Neuronal stem cell (in vitro differentiated cells): Measurements from ENCODE around the gene LPA.

Experiments used
- DNase-seq: peaks from one replicate; pipeline ENCODE4 v3.0.0-alpha.2; 2013; ENCODE audit warnings: low spot score
- H2AFZ ChIP-seq: one replicate; pipeline ENCODE4 v1.6.1; 2013; ENCODE audit warnings: mild to moderate bottlenecking, low read length, inconsistent platforms
- H2AK5ac ChIP-seq: 2 replicates; pipeline ENCODE4 v1.6.1; 2013; ENCODE audit warnings: low read depth, mild to moderate bottlenecking, inconsistent platforms, low read length, moderate library complexity, mixed read lengths
- H2BK120ac ChIP-seq: 2 replicates; pipeline ENCODE4 v1.6.1; 2013; ENCODE audit warnings: low read depth, mild to moderate bottlenecking, inconsistent platforms, low read length, moderate library complexity, mixed read lengths
- H2BK12ac ChIP-seq: one replicate; pipeline ENCODE4 v1.6.1; 2013; ENCODE audit warnings: low read length, inconsistent platforms
- H2BK15ac ChIP-seq: 2 replicates; pipeline ENCODE4 v1.6.1; 2013; ENCODE audit warnings: mild to moderate bottlenecking, low read length, inconsistent platforms, mixed read lengths
- H2BK5ac ChIP-seq: one replicate; pipeline ENCODE4 v1.6.1; 2013; ENCODE audit warnings: inconsistent platforms, mild to moderate bottlenecking, low read length, moderate library complexity
- H3K14ac ChIP-seq: one replicate; pipeline ENCODE4 v1.6.1; 2013; ENCODE audit warnings: low read length, inconsistent platforms
- H3K18ac ChIP-seq: 2 replicates; pipeline ENCODE4 v1.6.1; 2013; ENCODE audit warnings: low read length, inconsistent platforms
- H3K23ac ChIP-seq: 2 replicates; pipeline ENCODE4 v1.6.1; 2013; ENCODE audit warnings: low read depth, mild to moderate bottlenecking, mixed read lengths, low read length, inconsistent platforms; ENCODE audit not compliant: poor library complexity
- H3K27ac ChIP-seq: replicated peaks from 3 replicates; pipeline ENCODE4 v1.5.1; 2013; ENCODE audit warnings: low read length, inconsistent platforms
- H3K27me3 ChIP-seq, 3 experiments: 2 replicates each; pipeline ENCODE4 v1.6.1; 2013; ENCODE audit warnings: low read length in 3 of 3, mild to moderate bottlenecking in 2 of 3, inconsistent platforms in 1 of 3, low read depth in 1 of 3, mixed read lengths in 1 of 3, moderate library complexity in 1 of 3; ENCODE audit not compliant: control insufficient read depth in 3 of 3, insufficient read depth in 3 of 3
- H3K36me3 ChIP-seq, 2 donors: replicated peaks in 1 of 2; 2 replicates each; pipeline ENCODE4 v1.6.1; 2013; ENCODE audit warnings: low read length in 2 of 2; ENCODE audit not compliant: control insufficient read depth in 2 of 2, insufficient read depth in 2 of 2
- H3K4ac ChIP-seq: 2 replicates; pipeline ENCODE4 v1.6.1; 2013; ENCODE audit warnings: inconsistent platforms, mild to moderate bottlenecking, low read length, moderate library complexity
- H3K4me1 ChIP-seq, 2 donors: 1 replicate in 1 of 2; 2 replicates in 1 of 2; pipeline ENCODE4 v1.6.1; 2013; ENCODE audit warnings: low read length in 2 of 2, low read depth in 1 of 2; ENCODE audit not compliant: control insufficient read depth in 2 of 2, insufficient read depth in 1 of 2
- H3K4me2 ChIP-seq: one replicate; pipeline ENCODE4 v1.6.1; 2013; ENCODE audit warnings: mild to moderate bottlenecking, low read length, inconsistent platforms; ENCODE audit not compliant: insufficient read depth, poor library complexity, severe bottlenecking
- H3K4me3 ChIP-seq, 2 donors: 2 replicates each; pipeline ENCODE4 v1.5.1; 2013; ENCODE audit warnings: low read length in 2 of 2, mild to moderate bottlenecking in 2 of 2, inconsistent platforms in 1 of 2, moderate library complexity in 1 of 2
- H3K79me1 ChIP-seq: one replicate; pipeline ENCODE4 v1.6.1; 2013; ENCODE audit warnings: low read depth, mild to moderate bottlenecking, inconsistent platforms, low read length, moderate library complexity
- H3K9ac ChIP-seq: one replicate; pipeline ENCODE4 v1.6.1; 2013; ENCODE audit warnings: mild to moderate bottlenecking, low read depth, low read length, inconsistent platforms; ENCODE audit not compliant: poor library complexity
- H3K9me3 ChIP-seq, 2 donors: replicated peaks in 1 of 2; 2 replicates each; pipeline versions ENCODE3 to v1.6.1; 2013; ENCODE audit warnings: low read length in 2 of 2, mild to moderate bottlenecking in 2 of 2, inconsistent platforms in 1 of 2, low read depth in 1 of 2, mixed read lengths in 1 of 2, moderate library complexity in 1 of 2; ENCODE audit not compliant: control insufficient read depth in 2 of 2, insufficient read depth in 1 of 2
- H4K8ac ChIP-seq: one replicate; pipeline ENCODE4 v1.6.1; 2013; ENCODE audit warnings: low read depth, mild to moderate bottlenecking, inconsistent platforms, low read length, moderate library complexity
- H4K91ac ChIP-seq: one replicate; pipeline ENCODE4 v1.6.1; 2013; ENCODE audit warnings: low read length, low read depth, mild to moderate bottlenecking, inconsistent platforms; ENCODE audit not compliant: poor library complexity
- WGBS, 2 donors: extraction: QIAGEN DNeasy Blood & Tissue Kit; methylation state at CpG; one replicate each; pipeline ENCODE4 v1.1.7; 2013; ENCODE audit warnings: missing lambda C conversion rate in 2 of 2, mixed read lengths in 1 of 2; ENCODE audit not compliant: insufficient read length in 2 of 2, insufficient replicate concordance in 1 of 2; ENCODE audit errors: extremely low coverage in 2 of 2; 5-methylcytosine and 5-hydroxymethylcytosine counted together

Gene LPA

DNA sequence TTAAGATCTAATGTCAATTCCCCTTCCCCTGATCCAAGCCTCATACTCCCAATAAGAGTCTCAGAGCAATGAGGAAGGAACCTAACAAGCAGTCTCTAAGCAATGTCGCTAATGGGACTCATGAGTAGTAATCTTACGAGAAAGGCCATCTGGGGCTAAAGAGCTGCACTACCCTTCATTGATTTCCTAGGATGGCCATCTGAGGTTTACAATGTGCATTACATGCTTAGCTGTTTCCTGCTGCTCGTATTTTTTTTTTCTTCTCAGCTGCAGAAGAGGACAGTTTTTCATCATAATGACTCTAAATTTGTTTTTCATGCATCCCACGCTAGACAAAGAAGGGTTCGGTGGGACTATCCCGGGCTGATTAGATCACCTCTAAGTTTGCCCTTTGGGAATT, 119.3 kb downstream of the LPA start:
- Histone ChIP-seq H3K4me3 (no peak overlapping the region), H2AFZ (no peak overlapping the region)
- WGBS, 2 donors = no CpG with 5 or more reads among the region's 6 CpGs

DNA sequence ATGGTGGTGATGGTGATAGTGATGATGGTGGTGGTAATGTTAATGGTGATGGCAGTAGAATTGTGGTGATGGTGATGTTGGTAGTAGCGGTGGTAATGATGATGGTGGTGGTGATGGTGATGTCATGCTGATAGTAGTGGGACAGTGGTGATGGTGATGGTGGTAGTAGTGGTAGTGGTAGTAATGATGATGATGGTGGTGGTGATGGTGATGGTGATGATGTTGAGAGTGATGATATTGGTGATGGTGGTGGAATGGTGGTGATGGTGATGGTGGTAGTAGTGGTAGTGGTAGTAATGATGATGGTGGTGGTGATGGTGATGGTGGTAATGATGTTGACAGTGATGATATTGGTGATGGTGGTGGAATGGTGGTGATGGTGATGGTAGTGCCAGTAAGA, 128.8 kb downstream of the LPA start:
- H4K91ac ChIP-seq = no peak overlapping the region
- H3K9me3 ChIP-seq = no peaks in the 10 kb centered on the region
- H3K23ac ChIP-seq = no peak overlapping the region
- peaks cover 0 to 3% of the 10 kb centered on the region in 2 donors for H3K4me1 ChIP-seq
- no peak overlapping the region for H2BK120ac ChIP-seq
- no peak overlapping the region for H2AK5ac ChIP-seq
- H3K4me2 ChIP-seq = no peak overlapping the region
- H2BK15ac ChIP-seq = no peak overlapping the region
- peak overlapping the region in 1 of 2 donors; percentile 34 for H3K4me3 ChIP-seq
- H4K8ac ChIP-seq = no peak overlapping the region
- no peak overlapping the region for H3K18ac ChIP-seq
- no peak overlapping the region for H3K27ac ChIP-seq
- no peak overlapping the region for H2BK12ac ChIP-seq
- H2AFZ ChIP-seq = no peak overlapping the region
- H3K9ac ChIP-seq = no peak overlapping the region
- no CpG with 5 or more reads among the region's 1 CpG for WGBS, 2 donors
- H3K36me3 ChIP-seq = no peaks in the 10 kb centered on the region
- DNase-seq = no peak
- H3K27me3 ChIP-seq = peaks cover 0 to 10% (median 0%) of the 10 kb centered on the region in 3 experiments
- no peaks in the 10 kb centered on the region for H3K79me1 ChIP-seq
- H2BK5ac ChIP-seq = no peak overlapping the region
- H3K4ac ChIP-seq = no peak overlapping the region
- H3K14ac ChIP-seq = no peak overlapping the region

More for the DNA sequence above, 119.3 kb downstream of the LPA start:
- Histone ChIP-seq H3K18ac (no peak overlapping the region), H3K9me3 (peaks cover 0 to 5% of the 10 kb centered on the region in 2 donors), H2AK5ac (no peak overlapping the region), H4K91ac (no peak overlapping the region), H3K79me1 (no peaks in the 10 kb centered on the region), H2BK12ac (no peak overlapping the region), H4K8ac (no peak overlapping the region), H3K23ac (no peak overlapping the region), H3K9ac (no peak overlapping the region), H3K27me3 (peaks cover 0 to 4% (median 0%) of the 10 kb centered on the region in 3 experiments), H2BK120ac (no peak overlapping the region), H3K27ac (no peak overlapping the region), H2BK5ac (no peak overlapping the region), H3K14ac (no peak overlapping the region), H2BK15ac (no peak overlapping the region), H3K4me1 (no peaks in the 10 kb centered on the region), H3K4ac (no peak overlapping the region), H3K4me2 (no peak overlapping the region), H3K36me3 (no peaks in the 10 kb centered on the region)
- DNase-seq = no peak

DNA sequence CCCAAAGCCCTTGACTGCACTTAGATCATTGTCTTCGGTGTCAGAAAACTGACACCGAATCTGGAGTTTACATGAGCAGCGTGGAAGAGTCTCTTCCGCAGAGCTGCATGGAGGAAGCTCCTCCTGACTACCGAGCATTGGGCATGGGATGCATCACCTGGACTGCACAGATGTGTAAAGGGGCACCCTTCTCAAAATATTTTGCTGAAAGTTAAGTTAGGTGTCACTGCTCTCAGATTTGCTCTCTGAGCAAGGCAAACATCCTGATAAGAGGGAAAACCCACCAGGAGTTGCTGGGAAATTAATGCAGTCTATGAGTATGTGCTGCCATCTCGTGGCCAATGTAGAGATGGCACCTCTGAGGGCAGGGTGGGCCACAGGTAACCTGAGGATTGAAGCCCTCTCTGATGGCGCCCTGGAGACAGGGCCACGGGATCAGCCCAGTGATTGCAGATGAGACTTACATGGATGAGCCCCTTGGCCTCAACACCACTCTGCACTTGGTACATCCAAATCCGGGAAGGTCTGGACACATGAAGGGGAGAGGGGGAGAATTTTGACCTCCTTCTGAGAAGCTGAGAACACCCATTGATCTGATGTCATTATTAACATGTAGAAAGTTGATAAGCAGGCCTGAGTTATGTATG, 129.9 kb downstream of the LPA start:
- Histone ChIP-seq H2AK5ac (no peak overlapping the region), H2BK12ac (no peak overlapping the region), H2BK120ac (no peak overlapping the region), H3K4me1 (peaks cover 0 to 3% of the 10 kb centered on the region in 2 donors), H3K23ac (no peak overlapping the region), H4K8ac (no peak overlapping the region), H3K27ac (no peak overlapping the region), H2BK15ac (no peak overlapping the region), H3K27me3 (peaks cover 0 to 10% (median 0%) of the 10 kb centered on the region in 3 experiments), H3K4me2 (peak overlapping the region; percentile 43), H3K4ac (no peak overlapping the region), H4K91ac (no peak overlapping the region), H2BK5ac (no peak overlapping the region), H3K9ac (peak overlapping the region; percentile 64), H3K4me3 (no peak overlapping the region), H3K36me3 (no peaks in the 10 kb centered on the region), H3K18ac (no peak overlapping the region), H3K79me1 (no peaks in the 10 kb centered on the region), H3K9me3 (no peaks in the 10 kb centered on the region), H2AFZ (peak overlapping the region; percentile 66), H3K14ac (no peak overlapping the region)
- no CpG with 5 or more reads among the region's 9 CpGs for WGBS, 2 donors
- DNase-seq = peak; percentile 66

DNA sequence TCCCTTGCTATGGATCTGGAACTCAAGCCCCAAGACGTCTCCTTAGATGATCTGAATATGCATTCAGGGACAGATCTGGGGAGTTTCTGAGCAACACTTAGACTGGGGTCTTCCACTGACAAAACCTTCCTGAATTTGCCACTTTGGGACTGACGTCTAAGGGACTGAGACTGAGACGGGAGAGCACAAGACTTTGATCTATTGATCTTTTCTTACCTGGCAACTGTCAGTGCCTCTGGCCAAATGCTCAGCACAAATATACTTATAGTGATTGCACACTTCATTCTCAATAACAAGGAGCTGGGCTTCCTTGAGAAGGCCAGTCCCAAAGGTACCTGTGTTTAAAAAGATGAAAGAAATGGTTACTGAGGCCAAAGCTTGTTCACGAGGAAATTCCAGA, 131.8 kb downstream of the LPA start:
- no peak overlapping the region for H4K8ac ChIP-seq
- H2AK5ac ChIP-seq = no peak overlapping the region
- no peak overlapping the region for H4K91ac ChIP-seq
- no peaks in the 10 kb centered on the region for H3K9me3 ChIP-seq
- no peak overlapping the region for H3K18ac ChIP-seq
- H2AFZ ChIP-seq = no peak overlapping the region
- H3K14ac ChIP-seq = no peak overlapping the region
- WGBS, 2 donors = no CpG with 5 or more reads among the region's 4 CpGs
- no peak overlapping the region for H3K27ac ChIP-seq
- peaks cover 0 to 5% (median 0%) of the 10 kb centered on the region in 3 experiments for H3K27me3 ChIP-seq
- H2BK15ac ChIP-seq = no peak overlapping the region
- H3K9ac ChIP-seq = no peak overlapping the region
- no peak overlapping the region for H2BK5ac ChIP-seq
- H3K79me1 ChIP-seq = no peaks in the 10 kb centered on the region
- no peaks in the 10 kb centered on the region for H3K36me3 ChIP-seq
- H3K4me1 ChIP-seq = peaks cover 0 to 3% of the 10 kb centered on the region in 2 donors
- H3K4ac ChIP-seq = no peak overlapping the region
- no peak overlapping the region for H2BK120ac ChIP-seq
- H3K23ac ChIP-seq = no peak overlapping the region
- no peak overlapping the region for H3K4me2 ChIP-seq
- no peak for DNase-seq
- no peak overlapping the region for H3K4me3 ChIP-seq
- no peak overlapping the region for H2BK12ac ChIP-seq
